Left lung (tissue), 10 donors: ENCODE measurements around the gene GPRC6A. TPM values are rescaled to one million over a fixed set of nuclear protein-coding genes. Genes with fewer than 3 reads are reported as not detected.

Source experiments
- ATAC-seq: fragments of 200-7000 bp; cut with Tn5 transposase; one replicate; pipeline ENCODE4 v1.9.1; 2020; ENCODE audit warnings: moderate library complexity
- DNase-seq, 4 donors: peaks; one replicate each; pipeline ENCODE4 v3.0.0-alpha.2; 2013 to 2020
- H3K27ac ChIP-seq, 2 donors: fragments of 200-600 bp; sonication (generic) in 1 of 2; one replicate each; pipeline versions ENCODE4 v1.5.0 to v1.8.0; 2020 to 2021
- H3K27me3 ChIP-seq, 2 donors: fragments of 200-600 bp; sonication (generic) in 1 of 2; one replicate each; pipeline versions ENCODE4 v1.5.0 to v1.8.0; 2020 to 2021
- H3K36me3 ChIP-seq, 2 donors: fragments of 200-600 bp; sonication (generic) in 1 of 2; one replicate each; pipeline versions ENCODE4 v1.5.0 to v1.8.0; 2020 to 2021
- H3K4me1 ChIP-seq, 2 donors: fragments of 200-600 bp; one replicate each; pipeline ENCODE4 v1.8.0; 2021
- H3K4me3 ChIP-seq, 2 donors: fragments of 200-600 bp; sonication (generic) in 1 of 2; one replicate each; pipeline versions ENCODE4 v1.5.0 to v1.8.0; 2020 to 2021; ENCODE audit warnings: mild to moderate bottlenecking in 1 of 2
- H3K9me3 ChIP-seq, 2 donors: fragments of 200-600 bp; sonication (generic) in 1 of 2; one replicate each; pipeline versions ENCODE4 v1.5.0 to v1.8.0; 2020 to 2021
- CTCF ChIP-seq, 2 donors: fragments of 200-600 bp; sonication (generic) in 1 of 2; IDR thresholded peaks; one replicate each; pipeline versions ENCODE4 v1.5.0 to v1.8.0; 2021; ENCODE audit warnings: antibody characterized with exemption in 2 of 2
- intact Hi-C, 2 donors: fragments of 100-400 bp; cut with DNase I; formaldehyde crosslinking; loops; one replicate each; pipeline versions ENCODE4 v1.11.2 to v1.14.2; 2022
- polyA plus RNA-seq, 6 donors: library from polyadenylated mRNA; unstranded; fragments of 120-200 nt; gene quantifications; one replicate each; pipeline ENCODE4 v1.2.1, GENCODE V29; 2013; ENCODE audit not compliant: insufficient read length in 6 of 6
- total RNA-seq, 2 donors: library from RNA; stranded (reverse); fragmentation: NEBNext Ultra II Directional; extraction: Animal tissue kit (Norgen Biotek cat#: 25700); gene quantifications; one replicate each; pipeline ENCODE4 v1.2.1, GENCODE V29; 2021
- donor health status: DM: no; HTN: yes; CAD: no.
- donor health status: DM: no; HTN: no; CAD: no.

Gene GPRC6A
- total and polyA plus RNA-seq, 8 donors = 0.10 to 0.33 (median 0.13) TPM; not detected in 1

GRCh38 chr6:116766506-116767176 lies 62.2 kb downstream of the GPRC6A start:
- Histone ChIP-seq H3K27me3 (peaks cover 40 to 61% of the 10 kb centered on the region in 2 donors), H3K9me3 (no peaks in the 10 kb centered on the region), H3K27ac (no peak overlapping the region), H3K4me3 (no peak overlapping the region), H3K4me1 (peaks cover 0 to 15% of the 10 kb centered on the region in 2 donors), H3K36me3 (no peaks in the 10 kb centered on the region)
- DNase-seq (no peak), ATAC-seq (no peak)
- TF ChIP-seq CTCF (IDR thresholded peaks at IDR 0.05) = no peak
- intact Hi-C loops = no loop called here

- peaks cover 0 to 15% of the 10 kb centered on the region in 2 donors for H3K4me1 ChIP-seq
- no peaks in the 10 kb centered on the region for H3K9me3 ChIP-seq
- ATAC-seq = peak; percentile 80
- DNase-seq = peak; percentile 34 to 81 (median 74)
- H3K4me3 ChIP-seq = peak within 1 kb of the TSS; percentile 45 to 48
- H3K36me3 ChIP-seq = no peaks in the 10 kb centered on the region
- H3K27me3 ChIP-seq = peaks cover 40 to 61% of the 10 kb centered on the region in 2 donors
- TF ChIP-seq CTCF (IDR thresholded peaks at IDR 0.05) = no peak
- H3K27ac ChIP-seq = peak within 1 kb of the TSS; percentile 28 to 33
- intact Hi-C loops = no loop called here
Observed at GRCh38 chr6:116764961-116765841, 63.7 kb downstream of the GPRC6A start, which contains the start of gene FAM162B. FAM162B (minus strand) TSS chr6:116765719; CDS start chr6:116765576, 143 bp downstream.

- intact Hi-C loops = no loop called here
- peaks cover 0 to 15% of the 10 kb centered on the region in 2 donors for H3K4me1 ChIP-seq
- H3K27ac ChIP-seq = peak overlapping the region in 1 of 2 donors; percentile 9
- H3K27me3 ChIP-seq = peaks cover 40 to 61% of the 10 kb centered on the region in 2 donors
- no peaks in the 10 kb centered on the region for H3K36me3 ChIP-seq
- DNase-seq (peak in 3 of 4 donors; percentile 58 to 72 (median 68)), ATAC-seq (peak; percentile 34)
- no peaks in the 10 kb centered on the region for H3K9me3 ChIP-seq
- H3K4me3 ChIP-seq = peak overlapping the region; percentile 45 to 48
- no peak for TF ChIP-seq CTCF (IDR thresholded peaks at IDR 0.05)
Observed at GRCh38 chr6:116764629-116764960, 64.3 kb downstream of the GPRC6A start.

- no peak for ATAC-seq
- H3K27ac ChIP-seq = peak overlapping the region in 1 of 2 donors; percentile 9
Observed at GRCh38 chr6:116763906-116764628, 64.8 kb downstream of the GPRC6A start.

More at GRCh38 chr6:116763906-116764628, 64.8 kb downstream of the GPRC6A start:
- Histone ChIP-seq H3K9me3 (no peaks in the 10 kb centered on the region), H3K27me3 (peaks cover 40 to 61% of the 10 kb centered on the region in 2 donors), H3K4me1 (peaks cover 0 to 15% of the 10 kb centered on the region in 2 donors), H3K4me3 (peak overlapping the region; percentile 45 to 48), H3K36me3 (no peaks in the 10 kb centered on the region)
- DNase-seq = peak in 1 of 4 donors; percentile 53
- no peak for TF ChIP-seq CTCF (IDR thresholded peaks at IDR 0.05)
- intact Hi-C loops = no loop called here
